PC-9 (cell line): ENCODE measurements around the gene BCDIN3D.

Source experiments
- EZH2 ChIP-seq: fragments of 200-600 bp; sonication (generic); IDR thresholded peaks from 2 replicates; pipeline ENCODE4 v1.8.0; 2017; ENCODE audit warnings: antibody characterized with exemption, low read depth
- TF ChIP-seq, protein P1 (sequence below): fragments of 200-600 bp; sonication (generic); conservative IDR thresholded peaks from 2 replicates; pipeline ENCODE4 v1.6.1; 2017; ENCODE audit warnings: mixed run types, antibody characterized with exemption, mild to moderate bottlenecking, moderate library complexity

DNA sequence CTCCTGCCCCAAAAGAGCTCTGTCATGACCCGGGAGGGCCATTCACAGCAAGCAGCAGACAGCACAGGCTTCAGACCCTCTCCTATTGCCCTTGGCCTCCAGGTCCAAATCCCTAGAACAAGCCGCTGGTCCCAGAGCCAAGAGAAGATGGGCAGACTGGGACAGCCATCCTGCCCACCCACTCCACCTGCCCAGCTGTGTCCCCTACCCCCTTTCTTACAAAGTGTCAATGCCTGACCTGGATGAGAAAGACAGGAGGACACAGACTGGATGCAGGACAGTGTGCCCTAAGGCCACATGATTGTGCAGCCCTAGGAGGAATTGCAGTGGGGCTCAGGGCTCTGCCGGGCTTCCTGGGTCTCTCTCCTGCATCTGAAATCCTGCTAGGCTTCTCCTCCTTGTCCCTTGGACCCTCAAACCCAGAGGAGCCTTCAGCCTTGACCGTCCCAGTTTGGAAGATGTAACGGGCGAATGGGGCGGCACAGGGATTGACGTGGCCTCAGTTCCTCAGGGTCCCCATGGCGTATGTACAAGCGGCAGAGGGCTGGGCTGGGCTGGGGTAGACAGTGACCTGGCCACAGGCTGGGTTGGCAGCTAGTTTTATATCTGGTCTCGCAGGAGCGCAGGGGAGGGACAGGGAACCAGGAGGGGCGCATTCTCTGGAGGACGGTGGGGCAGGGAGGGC is 27.1 kb upstream of the BCDIN3D start:
- TF ChIP-seq, protein P1, sequence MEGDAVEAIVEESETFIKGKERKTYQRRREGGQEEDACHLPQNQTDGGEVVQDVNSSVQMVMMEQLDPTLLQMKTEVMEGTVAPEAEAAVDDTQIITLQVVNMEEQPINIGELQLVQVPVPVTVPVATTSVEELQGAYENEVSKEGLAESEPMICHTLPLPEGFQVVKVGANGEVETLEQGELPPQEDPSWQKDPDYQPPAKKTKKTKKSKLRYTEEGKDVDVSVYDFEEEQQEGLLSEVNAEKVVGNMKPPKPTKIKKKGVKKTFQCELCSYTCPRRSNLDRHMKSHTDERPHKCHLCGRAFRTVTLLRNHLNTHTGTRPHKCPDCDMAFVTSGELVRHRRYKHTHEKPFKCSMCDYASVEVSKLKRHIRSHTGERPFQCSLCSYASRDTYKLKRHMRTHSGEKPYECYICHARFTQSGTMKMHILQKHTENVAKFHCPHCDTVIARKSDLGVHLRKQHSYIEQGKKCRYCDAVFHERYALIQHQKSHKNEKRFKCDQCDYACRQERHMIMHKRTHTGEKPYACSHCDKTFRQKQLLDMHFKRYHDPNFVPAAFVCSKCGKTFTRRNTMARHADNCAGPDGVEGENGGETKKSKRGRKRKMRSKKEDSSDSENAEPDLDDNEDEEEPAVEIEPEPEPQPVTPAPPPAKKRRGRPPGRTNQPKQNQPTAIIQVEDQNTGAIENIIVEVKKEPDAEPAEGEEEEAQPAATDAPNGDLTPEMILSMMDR: no peak
- no peak for TF ChIP-seq EZH2
